GM18499 (cell line): ENCODE results near the gene OR5I1.
"Not testable (repeated sequence)": the region's sequence is repeated elsewhere in the genome, so short reads cannot be mapped to it uniquely, and the experiment has no call there.

Experiments used
- ATAC-seq: cut with Tn5 transposase; IDR thresholded peaks from one replicate; pipeline ENCODE4 v1.9.1; 2021; ENCODE audit warnings: moderate number of reproducible peaks; ENCODE audit not compliant: insufficient read depth, unreplicated experiment

The OR5I1 gene

GRCh38 chr11:55936300-55936699, at the start of gene OR5I1:
OR5I1 (minus strand) TSS chr11:55936400; CDS start chr11:55936400, 0 bp downstream.
- ATAC-seq = no peak

GRCh38 chr11:55970935-55971334, 34.7 kb upstream of the OR5I1 start:
- ATAC-seq = no peak

GRCh38 chr11:55969845-55970244, 33.6 kb upstream of the OR5I1 start, which contains the start of gene OR10AG1:
OR10AG1 (minus strand) TSS chr11:55969945; CDS start chr11:55969907, 38 bp downstream.
- ATAC-seq = no peak

- ATAC-seq = no peak
These were observed 31.7 kb upstream of the OR5I1 start for GRCh38 chr11:55967914-55968313.

- ATAC-seq = no peak
These were observed 30.2 kb upstream of the OR5I1 start for GRCh38 chr11:55966391-55966790.

- no peak for ATAC-seq
These were observed 20.3 kb upstream of the OR5I1 start for GRCh38 chr11:55956521-55956920.

GRCh38 chr11:55949330-55949729, 13.1 kb upstream of the OR5I1 start:
- ATAC-seq = no peak

- no peak for ATAC-seq
These were observed 6.7 kb upstream of the OR5I1 start for GRCh38 chr11:55942785-55943392.

- no peak for ATAC-seq
These were observed 15.7 kb downstream of the OR5I1 start for GRCh38 chr11:55920537-55920936.

- no peak for ATAC-seq
These were observed 21.7 kb downstream of the OR5I1 start, which contains the start of gene OR5W2 for GRCh38 chr11:55914482-55914881. OR5W2 (minus strand) TSS chr11:55914582; CDS start chr11:55914582, 0 bp downstream.

GRCh38 chr11:55902308-55902707, 33.9 kb downstream of the OR5I1 start:
- no peak for ATAC-seq

GRCh38 chr11:55895216-55895615, 41.0 kb downstream of the OR5I1 start:
- ATAC-seq = no peak

- ATAC-seq = not testable (repeated sequence)
These were observed 50.7 kb downstream of the OR5I1 start for GRCh38 chr11:55885481-55885880.
